ENCODE results near the gene TSPAN12.
"Not testable (repeated sequence)": the region's sequence is repeated elsewhere in the genome, so short reads cannot be mapped to it uniquely, and the experiment has no call there.

TSPAN12 gene, protein sequence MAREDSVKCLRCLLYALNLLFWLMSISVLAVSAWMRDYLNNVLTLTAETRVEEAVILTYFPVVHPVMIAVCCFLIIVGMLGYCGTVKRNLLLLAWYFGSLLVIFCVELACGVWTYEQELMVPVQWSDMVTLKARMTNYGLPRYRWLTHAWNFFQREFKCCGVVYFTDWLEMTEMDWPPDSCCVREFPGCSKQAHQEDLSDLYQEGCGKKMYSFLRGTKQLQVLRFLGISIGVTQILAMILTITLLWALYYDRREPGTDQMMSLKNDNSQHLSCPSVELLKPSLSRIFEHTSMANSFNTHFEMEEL

DNA sequence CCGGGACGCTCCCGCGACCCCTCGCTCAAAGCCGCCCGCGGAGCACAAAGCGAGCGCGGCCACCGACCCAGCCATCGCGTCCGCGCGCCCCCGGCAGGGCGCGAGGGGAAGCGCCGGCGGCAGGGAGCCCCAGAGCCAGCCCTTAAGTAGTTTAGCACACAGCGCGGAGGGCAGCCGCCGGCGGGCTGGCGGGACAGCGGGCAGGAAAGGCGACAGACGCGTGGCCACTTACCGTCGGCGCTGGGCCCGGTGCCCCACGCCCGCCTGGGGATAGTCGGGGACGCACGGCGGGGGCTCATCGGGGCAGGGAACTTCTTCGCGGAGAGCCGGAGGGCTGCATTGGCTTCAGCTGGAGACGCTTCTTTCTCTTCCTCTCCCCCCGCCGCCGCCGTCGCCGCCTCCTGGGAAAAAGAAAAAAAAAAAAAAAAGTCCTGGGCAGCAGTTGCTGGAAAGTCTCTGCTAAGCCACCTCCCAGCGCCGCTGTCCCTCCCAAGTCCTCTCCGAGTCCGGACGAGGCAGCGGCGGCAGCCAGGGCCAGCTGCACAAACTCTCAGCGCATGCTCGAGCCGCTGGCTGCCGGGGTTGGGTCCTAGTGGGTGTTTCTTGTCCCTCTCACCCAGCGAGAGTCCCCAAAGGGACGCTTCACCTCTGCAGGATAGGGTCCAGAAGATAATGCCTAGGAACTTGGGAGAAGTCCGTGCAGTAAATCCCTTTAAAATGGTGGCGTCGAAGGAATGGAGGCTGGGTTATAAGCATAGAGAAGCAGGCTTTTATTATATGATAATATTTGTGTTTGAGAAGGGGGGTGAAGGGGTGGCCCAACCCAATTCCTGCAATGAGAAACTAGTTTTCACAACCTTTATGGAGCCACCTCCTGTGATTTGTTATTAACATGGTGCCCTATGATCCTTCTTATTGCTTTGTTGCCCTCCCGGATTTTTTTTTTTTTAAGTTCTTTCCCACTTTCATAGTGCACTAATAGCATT, at the start of gene TSPAN12:
Gene TSPAN12, minus strand, starts transcription at position 557 of the 986 bp plus-strand sequence. CDS start 1,381 bp downstream, outside the sequence.
- no peak for DNase-seq (ENCODE audit: low spot score)

DNA sequence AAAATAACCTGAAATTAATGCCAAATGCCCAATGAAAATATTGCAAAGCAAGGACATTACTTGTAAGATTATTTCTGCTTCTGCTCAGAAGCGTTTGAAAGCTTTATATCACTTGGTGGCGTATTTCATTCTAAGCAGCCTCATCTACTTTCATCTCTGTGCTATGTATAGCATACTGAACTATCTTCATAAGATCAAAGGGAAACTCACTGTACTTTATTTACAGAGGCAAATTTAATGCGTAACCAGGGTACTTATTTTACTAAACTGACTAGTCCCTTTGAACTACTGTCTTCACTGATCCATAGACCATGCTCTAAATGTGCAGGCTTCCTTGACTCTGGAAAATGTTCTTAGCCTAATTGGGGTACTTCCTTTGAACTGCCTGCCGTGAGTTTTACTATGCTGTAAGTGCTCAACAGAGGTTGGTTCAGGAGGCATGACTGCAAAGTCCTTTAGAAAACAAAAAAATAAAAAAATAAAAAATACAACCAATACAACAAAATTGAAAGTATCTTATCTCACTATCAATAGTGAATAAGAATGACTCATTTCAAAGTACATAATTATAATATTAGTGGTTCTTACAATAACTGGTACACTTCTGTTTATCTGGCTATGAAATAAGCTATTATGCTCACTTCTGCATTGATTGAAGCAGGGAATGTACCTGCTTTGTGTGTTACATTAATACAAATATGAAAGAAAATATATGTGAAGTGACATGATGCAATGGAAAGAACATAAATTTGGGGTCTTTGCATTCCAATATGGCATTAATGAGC, 41.0 kb upstream of the TSPAN12 start:
- no peak for DNase-seq (ENCODE audit: low spot score)

DNA sequence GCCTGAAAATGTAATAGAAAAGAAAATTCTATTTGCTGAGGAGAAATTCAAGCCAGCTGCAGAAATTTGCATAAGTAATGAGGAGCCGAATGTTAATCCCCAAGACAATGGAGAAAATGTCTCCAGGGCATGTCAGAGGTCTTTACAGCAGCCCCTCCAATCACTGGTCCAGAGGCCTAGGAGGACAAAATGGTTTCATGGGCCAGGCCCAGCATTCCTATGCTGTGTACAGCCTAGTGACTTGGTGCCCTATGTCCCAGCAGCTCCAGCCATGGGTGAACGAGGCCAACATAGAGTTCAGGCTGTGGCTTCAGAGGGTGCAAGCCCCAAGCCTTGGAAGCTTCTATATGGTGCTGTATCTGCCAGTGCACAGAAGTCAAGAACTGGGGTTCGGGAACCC, 37.3 kb upstream of the TSPAN12 start:
- DNase-seq (ENCODE audit: low spot score) = not testable (repeated sequence)

DNA sequence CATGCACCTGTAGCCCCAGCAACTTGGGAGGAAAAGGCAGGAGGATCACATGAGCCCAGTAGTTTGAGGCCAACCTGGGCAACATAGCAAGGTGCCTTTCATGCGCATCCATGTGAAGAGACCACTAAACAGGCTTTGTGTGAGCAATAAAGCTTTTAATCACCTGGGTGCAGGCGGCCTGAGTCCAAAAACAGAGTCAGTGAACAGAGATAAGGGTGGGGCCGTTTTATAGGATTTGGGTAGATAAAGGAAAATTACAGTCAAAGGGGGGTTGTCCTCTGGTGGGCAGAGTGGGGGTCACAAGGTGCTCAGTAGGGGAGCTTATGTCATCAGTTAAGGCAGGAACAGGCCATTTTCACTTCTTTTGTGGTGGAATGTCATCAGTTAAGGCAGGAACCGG, 27.7 kb upstream of the TSPAN12 start:
- not testable (repeated sequence) for DNase-seq (ENCODE audit: low spot score)

DNA sequence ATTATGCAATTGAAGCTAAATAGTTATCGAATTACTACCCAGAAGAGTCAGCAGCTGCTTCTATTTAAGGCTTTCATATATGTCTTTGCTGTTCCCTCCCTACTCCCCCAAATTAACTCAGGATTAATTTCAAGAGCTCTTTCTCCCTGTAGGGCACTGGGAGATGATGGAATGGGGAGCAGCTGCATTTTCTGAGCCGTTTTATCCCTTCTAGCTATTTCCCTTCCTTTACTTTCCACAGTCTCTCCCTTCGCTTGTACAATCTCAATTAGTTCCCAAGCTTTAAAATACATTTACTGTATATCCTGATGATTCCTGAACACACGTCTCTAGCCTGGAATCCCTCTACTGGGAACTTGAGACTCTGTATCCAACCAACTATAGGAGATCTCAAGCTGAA, 19.8 kb upstream of the TSPAN12 start:
- DNase-seq (ENCODE audit: low spot score) = no peak

DNA sequence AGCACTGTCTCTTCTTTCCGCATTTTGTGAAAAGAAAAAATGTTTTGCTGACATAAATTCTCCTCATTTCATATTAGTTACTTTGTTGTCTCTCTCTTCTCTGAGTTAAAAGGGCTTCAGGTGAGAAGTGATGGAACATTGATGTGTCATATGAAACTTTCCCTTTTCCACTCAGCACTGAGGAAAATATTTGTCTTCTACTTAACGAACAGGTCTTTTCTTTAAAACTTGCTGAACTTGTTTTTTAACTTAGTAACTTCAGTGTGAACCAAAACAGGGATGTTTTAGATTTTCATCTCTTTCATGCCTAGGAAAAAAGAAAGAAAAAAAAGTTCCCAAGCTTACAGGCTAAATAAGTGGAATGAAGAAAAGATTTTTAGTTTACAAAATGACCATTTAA, 19.0 kb upstream of the TSPAN12 start:
- no peak for DNase-seq (ENCODE audit: low spot score)

DNA sequence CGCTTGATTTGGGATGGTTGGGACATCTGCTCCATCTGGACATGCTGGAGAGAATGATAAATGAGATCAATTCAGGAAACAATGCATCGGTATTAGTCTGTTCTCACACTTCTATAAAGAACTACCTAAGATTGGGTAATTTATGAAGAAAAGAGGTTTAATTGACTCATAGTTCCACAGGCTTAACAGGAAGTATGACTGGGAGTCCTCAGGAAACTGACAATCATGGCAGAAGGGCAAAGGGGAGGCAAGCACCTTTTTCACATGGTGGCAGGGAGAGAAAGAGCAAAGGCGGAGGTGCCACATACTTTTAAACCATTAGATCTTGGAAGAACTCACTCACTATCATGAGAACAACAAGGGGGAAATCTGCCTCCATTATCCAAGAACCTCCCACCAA, 16.8 kb upstream of the TSPAN12 start:
- no peak for DNase-seq (ENCODE audit: low spot score)

DNA sequence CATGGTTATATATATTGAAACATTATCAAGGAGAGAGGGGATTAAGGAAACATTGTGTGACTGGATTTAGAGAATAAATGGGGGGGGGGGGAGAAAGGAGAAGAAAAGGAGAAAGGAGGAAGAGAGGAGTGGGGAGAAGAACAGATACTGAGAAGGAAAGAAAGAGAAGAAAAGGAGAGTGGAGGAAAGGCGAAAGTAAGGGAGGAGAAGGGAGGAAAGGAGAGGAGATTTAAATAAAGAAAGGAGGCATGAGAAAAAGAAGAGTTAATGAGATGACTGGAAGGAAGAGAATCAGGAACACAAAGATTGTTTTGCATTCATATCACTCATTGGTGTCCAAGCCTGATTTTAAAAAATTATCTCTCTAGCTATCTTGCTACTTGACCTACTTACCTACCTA, 16.1 kb upstream of the TSPAN12 start:
- DNase-seq (ENCODE audit: low spot score) = no peak

DNA sequence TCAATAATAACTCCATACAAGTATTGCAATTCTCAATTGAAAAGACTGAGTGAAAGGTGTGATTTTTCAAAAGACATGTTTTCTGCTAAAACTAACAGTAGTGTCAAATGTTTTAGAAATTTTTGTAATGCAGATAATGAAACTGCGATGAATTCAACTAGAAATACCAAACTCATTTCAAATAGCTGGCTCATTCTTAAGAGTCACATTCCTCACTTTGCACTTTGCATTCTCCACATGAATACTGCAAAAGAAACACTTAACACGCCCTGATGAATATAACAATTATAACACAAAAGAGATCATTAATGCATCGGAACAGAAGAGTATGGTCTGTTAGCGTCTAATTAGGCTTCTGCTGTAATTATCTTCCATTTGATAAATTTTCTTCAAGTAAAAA, 15.5 kb upstream of the TSPAN12 start:
- no peak for DNase-seq (ENCODE audit: low spot score)

DNA sequence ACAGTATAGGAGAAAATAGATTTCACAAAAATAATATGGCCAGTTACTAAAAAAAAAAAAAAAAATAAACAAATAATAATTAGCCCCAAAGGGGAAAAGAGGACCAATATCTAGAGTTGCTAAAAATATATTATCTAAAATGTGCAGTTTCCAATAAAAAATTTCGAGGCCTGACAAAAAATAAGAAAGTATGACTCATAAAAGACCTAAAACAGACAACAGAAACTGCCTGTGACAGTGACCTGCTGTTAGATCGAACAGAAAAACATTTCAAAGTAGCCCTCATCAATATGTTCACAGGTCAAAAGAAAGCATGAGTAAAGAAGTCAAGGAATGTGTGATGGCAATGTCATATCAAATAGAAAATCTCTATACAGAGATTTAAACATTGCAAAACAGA, 11.8 kb upstream of the TSPAN12 start:
- DNase-seq (ENCODE audit: low spot score) = no peak

DNA sequence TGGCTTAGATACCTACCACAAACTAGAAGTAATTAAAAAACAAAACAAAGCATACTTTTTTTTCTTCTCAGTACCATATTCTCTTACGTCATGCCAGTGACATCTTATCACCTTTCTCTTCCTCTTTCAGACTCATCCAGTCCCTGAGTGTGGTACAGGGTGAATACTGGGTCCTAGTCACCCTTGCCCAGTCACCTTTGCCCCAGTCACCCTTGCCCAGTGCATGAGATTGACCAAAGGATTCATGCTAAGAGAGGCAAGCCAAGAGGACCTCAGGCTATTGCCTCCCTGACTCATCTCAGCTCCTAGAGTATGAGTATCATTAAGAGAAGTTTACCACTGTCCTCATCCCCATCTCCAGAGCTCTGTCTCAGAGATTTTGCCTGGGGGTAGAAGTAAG, 10.0 kb upstream of the TSPAN12 start:
- DNase-seq (ENCODE audit: low spot score) = no peak

DNA sequence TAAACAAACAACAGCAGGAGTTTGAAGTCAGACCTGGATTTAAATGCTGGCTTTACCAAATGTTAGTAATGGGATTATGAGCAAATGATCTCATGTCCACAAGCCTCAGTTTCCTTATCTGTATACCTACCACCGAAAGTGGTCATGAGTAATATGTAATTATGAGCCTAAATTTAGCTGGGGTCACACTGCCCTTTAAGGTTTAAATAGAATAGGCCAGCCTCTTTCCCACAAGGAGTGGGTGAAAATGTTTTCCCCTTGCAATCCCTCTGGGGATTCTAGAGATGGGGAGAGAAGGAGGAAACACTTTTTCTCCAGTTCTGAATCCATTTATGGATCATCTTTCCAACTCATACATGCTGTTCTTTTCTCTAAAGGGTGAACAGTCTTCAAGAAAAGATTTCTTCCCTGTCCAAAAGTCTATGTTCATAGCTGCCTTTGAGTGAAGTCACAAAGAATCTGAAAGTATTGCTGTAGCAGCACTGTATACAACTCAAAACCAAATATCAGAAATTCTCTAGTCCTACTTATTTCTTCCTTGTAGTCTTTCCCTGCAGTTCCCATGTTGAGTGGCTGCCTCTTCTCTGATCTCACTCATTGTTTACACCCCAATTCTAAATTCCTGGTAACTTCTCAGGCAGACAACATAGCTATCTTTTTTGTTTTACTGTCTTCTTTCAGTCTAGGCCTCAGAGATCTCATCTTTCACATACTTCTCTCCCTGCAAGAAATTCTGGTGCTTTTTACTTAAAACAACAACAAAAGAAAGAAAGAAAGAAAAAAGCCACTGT, 7.4 kb upstream of the TSPAN12 start:
- no peak for DNase-seq (ENCODE audit: low spot score)

DNA sequence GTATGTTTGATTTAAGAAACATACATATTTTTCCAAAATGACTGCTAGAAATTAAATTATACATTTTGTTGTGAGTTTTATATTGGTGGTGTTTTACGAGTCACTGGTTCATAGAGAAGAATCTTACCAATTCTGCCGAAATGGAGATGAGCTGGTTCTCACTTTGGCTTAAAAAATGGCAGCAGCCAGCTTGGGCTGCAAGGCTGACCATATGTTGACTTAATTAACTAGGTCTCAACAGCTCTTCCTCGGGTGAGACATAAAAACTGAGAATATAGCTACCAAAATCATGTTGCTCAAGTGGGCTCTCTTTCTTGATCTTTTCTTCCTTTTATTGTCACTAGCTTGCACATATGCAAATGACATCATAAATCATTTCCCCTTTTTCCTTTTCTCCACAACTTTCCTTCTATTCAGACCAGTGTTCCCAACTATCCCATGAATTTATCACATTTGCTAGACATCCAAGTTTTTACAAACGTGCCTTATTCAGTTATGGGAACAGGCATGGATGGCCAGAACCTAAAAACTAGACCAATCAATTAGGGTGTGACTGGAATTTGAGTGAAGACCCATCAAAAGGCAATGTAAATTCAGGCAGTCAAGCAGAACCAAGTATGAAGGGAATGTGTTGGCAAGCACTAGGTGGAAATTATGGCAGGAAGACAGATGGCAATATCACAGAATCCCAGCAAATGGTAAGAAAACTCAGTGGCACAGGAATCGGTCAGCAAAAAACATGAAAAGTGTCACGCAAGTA, 6.4 kb upstream of the TSPAN12 start:
- DNase-seq (ENCODE audit: low spot score) = no peak

DNA sequence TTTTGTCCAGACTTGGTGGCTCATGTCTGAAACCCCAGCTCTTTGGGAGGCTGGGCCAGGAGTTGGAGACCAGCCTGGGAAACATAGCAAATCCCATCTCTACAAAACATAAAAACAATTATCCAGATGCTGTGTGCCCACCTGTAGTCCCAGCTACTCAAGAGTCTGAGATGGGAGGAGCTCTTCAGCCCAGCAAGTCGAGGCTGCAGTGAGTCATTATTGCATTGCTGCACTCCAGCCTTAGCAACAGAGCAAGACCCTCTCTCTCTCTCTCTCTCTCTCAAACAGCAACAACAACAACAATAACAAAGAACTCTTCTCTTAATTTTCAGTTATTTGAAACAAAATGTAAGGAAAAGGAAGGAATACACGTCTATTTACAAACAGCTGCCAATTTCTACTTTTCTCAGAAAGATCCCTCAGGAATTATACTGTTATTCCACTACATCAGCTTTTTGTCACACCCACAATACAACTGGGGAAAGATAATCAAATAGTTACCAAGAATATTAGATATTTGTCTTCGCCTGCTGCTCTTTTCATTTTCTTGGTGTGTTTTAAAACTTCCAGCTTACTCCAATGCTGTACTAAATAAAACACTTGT, 5.1 kb upstream of the TSPAN12 start:
- no peak for DNase-seq (ENCODE audit: low spot score)

DNA sequence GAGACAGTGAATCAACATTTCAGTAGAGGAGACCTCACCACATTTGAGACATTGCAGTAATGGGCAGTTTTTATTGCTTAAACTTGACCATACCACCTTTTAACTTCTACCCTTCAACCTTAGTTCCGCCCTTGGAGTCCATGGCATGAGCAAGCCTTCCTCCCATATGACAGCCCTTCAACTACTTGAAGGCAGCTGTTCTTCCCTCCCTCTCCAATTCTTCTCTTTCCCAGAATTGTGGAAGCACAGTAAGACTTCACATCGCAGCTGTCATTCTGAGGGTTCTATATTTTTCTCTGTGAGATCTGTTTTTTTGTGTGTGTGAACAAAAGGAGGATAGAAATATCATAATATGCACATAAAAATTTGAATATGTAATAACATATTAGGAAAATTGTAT, 2.2 kb upstream of the TSPAN12 start:
- DNase-seq (ENCODE audit: low spot score) = no peak

DNA sequence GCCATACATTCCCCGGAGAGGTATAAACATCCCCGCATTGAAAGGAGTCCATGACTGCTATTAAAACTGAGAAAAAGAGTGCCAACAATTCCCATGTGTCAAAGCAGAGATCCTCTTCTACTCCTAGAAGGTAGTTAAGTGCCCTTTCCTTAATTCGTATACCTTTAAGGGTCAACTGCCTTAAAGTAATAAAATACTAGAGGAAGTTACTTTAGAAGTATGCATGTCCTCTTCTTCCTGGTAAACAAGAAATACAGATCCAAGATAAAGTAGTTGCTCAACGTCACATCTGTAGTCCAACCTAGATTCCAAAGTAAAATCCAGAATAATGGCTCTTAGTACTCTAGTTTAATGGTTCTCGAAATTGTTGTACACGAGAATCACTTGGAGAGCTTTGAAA, 1.5 kb upstream of the TSPAN12 start:
- no peak for DNase-seq (ENCODE audit: low spot score)

DNA sequence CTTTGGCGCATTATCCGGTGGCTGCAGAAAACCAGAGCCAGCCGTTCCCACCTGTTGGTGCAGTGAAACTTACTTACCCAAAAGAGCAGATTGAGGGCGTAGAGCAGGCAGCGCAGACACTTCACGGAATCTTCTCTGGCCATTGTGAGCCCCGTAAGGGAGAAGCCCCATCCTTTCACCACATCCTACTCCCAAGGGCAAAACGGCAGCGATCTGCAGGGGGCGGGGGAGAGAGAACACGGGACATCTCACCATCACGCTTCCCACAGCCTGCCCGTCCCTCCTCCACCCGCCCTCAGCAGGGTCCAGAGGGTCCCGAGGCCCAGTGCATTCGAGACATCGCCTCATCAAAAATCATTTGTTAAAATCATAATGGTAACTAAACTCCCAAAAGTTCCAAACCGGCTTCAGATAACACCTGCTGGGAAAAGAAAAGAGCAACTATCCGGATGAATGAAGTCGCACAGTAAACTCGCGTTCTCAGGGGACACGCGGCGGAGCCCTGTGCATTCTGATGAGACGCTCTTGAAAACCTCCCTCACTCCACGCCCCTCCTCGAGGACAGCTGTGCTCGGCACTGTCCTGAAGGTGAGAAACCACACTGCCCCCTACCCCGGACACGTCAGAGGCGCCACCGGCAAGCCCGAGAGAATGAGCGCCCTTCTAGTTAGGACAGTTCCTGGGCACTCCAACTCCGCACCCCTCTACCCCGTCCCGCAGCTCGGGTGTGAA, 1.2 kb downstream of the TSPAN12 start:
- DNase-seq (ENCODE audit: low spot score) = no peak

DNA sequence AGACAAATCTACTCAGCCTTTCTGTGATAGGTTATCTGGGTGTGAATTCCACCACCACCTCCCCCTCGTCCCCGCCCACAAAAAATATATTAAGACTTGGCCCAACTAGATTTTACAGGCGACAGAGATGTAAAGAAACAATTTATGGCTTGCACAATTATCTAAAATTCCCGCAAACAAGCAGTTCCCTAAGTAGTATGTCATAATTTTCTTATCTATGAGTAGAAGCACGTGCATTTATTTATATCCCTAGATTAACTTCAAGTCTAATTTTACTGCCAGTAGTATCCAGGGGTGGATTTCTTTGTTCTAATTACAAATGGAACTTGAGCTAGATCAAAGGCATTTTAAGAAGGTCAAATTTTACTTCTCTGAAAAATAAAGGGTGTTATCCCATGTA, 1.7 kb downstream of the TSPAN12 start:
- DNase-seq (ENCODE audit: low spot score) = no peak

DNA sequence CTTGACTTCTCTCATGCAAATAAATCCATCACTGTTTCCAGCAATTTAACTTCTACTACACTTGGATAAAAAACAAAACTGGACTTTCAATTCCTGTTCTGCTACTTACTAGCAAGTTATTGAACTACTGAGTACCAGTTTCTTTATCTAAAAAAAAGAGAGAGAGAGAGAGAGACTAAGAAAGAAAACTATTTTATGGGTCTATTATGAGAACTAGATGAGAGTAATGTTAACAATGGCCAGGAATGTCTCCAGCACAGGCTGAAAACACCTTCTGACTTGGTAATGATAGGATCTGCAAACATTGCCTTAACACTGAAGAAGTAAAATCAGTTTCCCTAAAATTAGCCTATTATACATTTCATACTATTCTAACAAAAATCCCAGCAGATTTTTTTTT, 5.2 kb downstream of the TSPAN12 start:
- DNase-seq (ENCODE audit: low spot score) = no peak

DNA sequence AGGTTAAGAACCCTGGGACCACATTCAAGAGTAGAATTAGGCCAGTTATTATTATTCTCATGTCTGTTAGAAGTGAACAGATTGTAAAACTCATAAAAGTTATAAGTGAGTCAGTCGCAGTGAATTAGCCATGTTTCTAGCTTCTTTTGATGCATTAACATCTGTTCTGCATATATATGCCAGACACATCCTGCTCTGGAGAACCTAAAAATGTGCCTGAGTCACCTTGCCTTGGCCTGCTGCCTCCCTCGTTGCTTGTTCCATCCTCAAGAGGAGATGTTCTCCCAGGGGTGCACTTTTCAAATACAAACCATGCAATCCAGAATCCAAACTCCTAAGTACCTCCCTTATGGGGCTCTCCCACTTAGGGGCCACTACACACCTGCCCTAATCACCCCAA, 14.8 kb downstream of the TSPAN12 start:
- DNase-seq (ENCODE audit: low spot score) = no peak

Measured in hematopoietic multipotent progenitor cell treated with erythropoietin and hydrocortisone succinate and interleukin-3 and kit ligand, for 17 days (in vitro differentiated cells).